DMS153 (cell line): Measurements from ENCODE around the gene SLC17A9.
A peak's percentile ranks its signal among the peaks of the same experiment; 100 is the strongest.

Experiments
- DNase-seq: peaks from one replicate; lab custom pipeline; 2025; lab: John Stamatoyannopoulos, UW

SLC17A9 gene

GRCh38 chr20:62984666-62985443 lies 32.3 kb downstream of the SLC17A9 start:
- peak; percentile 78 for DNase-seq

GRCh38 chr20:62985444-62985778 lies 32.9 kb downstream of the SLC17A9 start:
- DNase-seq = no peak

- no peak for DNase-seq
Observed at GRCh38 chr20:62986257-62986800, 33.8 kb downstream of the SLC17A9 start.

GRCh38 chr20:62987114-62987513 lies 34.6 kb downstream of the SLC17A9 start:
- DNase-seq = no peak

GRCh38 chr20:62989201-62989601 lies 36.7 kb downstream of the SLC17A9 start:
- no peak for DNase-seq

- DNase-seq = no peak
Observed at GRCh38 chr20:62990306-62990825, 37.9 kb downstream of the SLC17A9 start.

- DNase-seq = no peak
Observed at GRCh38 chr20:62991196-62991807, 38.8 kb downstream of the SLC17A9 start.

GRCh38 chr20:62991863-62992262 lies 39.4 kb downstream of the SLC17A9 start:
- no peak for DNase-seq

- no peak for DNase-seq
Observed at GRCh38 chr20:62993856-62994494, 41.5 kb downstream of the SLC17A9 start.

GRCh38 chr20:62994869-62995281 lies 42.4 kb downstream of the SLC17A9 start:
- DNase-seq = no peak

GRCh38 chr20:62995481-62995880 lies 43.0 kb downstream of the SLC17A9 start:
- no peak for DNase-seq

- no peak for DNase-seq
Observed at GRCh38 chr20:62995898-62996595, 43.5 kb downstream of the SLC17A9 start.

GRCh38 chr20:62996596-62996982 lies 44.1 kb downstream of the SLC17A9 start:
- DNase-seq = no peak

- DNase-seq = no peak
Observed at GRCh38 chr20:62997417-62998035, 45.0 kb downstream of the SLC17A9 start.

GRCh38 chr20:62998449-62998848 lies 45.9 kb downstream of the SLC17A9 start:
- no peak for DNase-seq

- DNase-seq = no peak
Observed at GRCh38 chr20:62999580-62999979, 47.1 kb downstream of the SLC17A9 start.

- DNase-seq = no peak
Observed at GRCh38 chr20:63000036-63000435, 47.5 kb downstream of the SLC17A9 start.

- DNase-seq = no peak
Observed at GRCh38 chr20:63000958-63001357, 48.4 kb downstream of the SLC17A9 start.

- no peak for DNase-seq
Observed at GRCh38 chr20:63002511-63002910, 50.0 kb downstream of the SLC17A9 start.

GRCh38 chr20:63003546-63003945 lies 51.0 kb downstream of the SLC17A9 start:
- DNase-seq = no peak

- no peak for DNase-seq
Observed at GRCh38 chr20:63004607-63005364, 52.3 kb downstream of the SLC17A9 start.
